IMR-90 (cell line): ENCODE data around the gene EXOC6B. TPM values are rescaled to one million over a fixed set of nuclear protein-coding genes. Genes with fewer than 3 reads are reported as not detected.

Source experiments
- ATAC-seq: fragments of 200-7000 bp; cut with Tn5 transposase; 2 replicates; pipeline ENCODE4 v1.9.1; 2020; ENCODE audit warnings: low read depth, mild to moderate bottlenecking, moderate library complexity
- BruUV-seq: library from RNA; stranded (reverse); fragments of 400-500 nt; replicated peaks from 2 replicates; lab custom pipeline; 2021; lab: Mats Ljungman, UMichigan
- CTCF ChIA-PET: fragments of 300-600 bp; formaldehyde crosslinking; extraction: SDS; loops from one replicate; lab custom pipeline; 2021; ENCODE audit warnings: antibody characterized with exemption; lab: Yijun Ruan, JAX
- POLR2A ChIA-PET: fragments of 300-600 bp; sonication (Branson Sonifier 250); formaldehyde crosslinking; loops from one replicate; lab custom pipeline; 2022; ENCODE audit warnings: antibody characterized with exemption; ENCODE audit not compliant: unreplicated experiment; lab: Charles Lee
- DNase-seq: peaks from one replicate; pipeline ENCODE4 v3.0.0; 2013
- H2AFZ ChIP-seq: replicated peaks from 2 replicates; pipeline ENCODE3; 2013; ENCODE audit warnings: low read length, mild to moderate bottlenecking; ENCODE audit not compliant: poor library complexity
- H2AK5ac ChIP-seq: 2 replicates; pipeline ENCODE4 v1.6.1; 2013; ENCODE audit warnings: low read depth, low read length, inconsistent platforms
- H2AK9ac ChIP-seq: replicated peaks from 2 replicates; pipeline ENCODE3; 2013; ENCODE audit warnings: mild to moderate bottlenecking, low read depth, low read length, moderate library complexity; ENCODE audit not compliant: poor library complexity
- H2BK120ac ChIP-seq: 2 replicates; pipeline ENCODE4 v1.6.1; 2013; ENCODE audit warnings: low read depth, low read length, inconsistent platforms
- H2BK15ac ChIP-seq: 3 replicates; pipeline ENCODE4 v1.6.1; 2013; ENCODE audit warnings: low read depth, low read length, inconsistent platforms
- H2BK20ac ChIP-seq: 2 replicates; pipeline ENCODE4 v1.6.1; 2013; ENCODE audit warnings: low read depth, mild to moderate bottlenecking, inconsistent platforms, low read length, moderate library complexity
- H2BK5ac ChIP-seq: 2 replicates; pipeline ENCODE4 v1.6.1; 2013; ENCODE audit warnings: mild to moderate bottlenecking, low read depth, low read length, inconsistent platforms; ENCODE audit not compliant: poor library complexity, severe bottlenecking
- H3K14ac ChIP-seq: replicated peaks from 2 replicates; pipeline ENCODE4 v1.6.1; 2013; ENCODE audit warnings: low read depth, low read length, inconsistent platforms
- H3K18ac ChIP-seq: 2 replicates; pipeline ENCODE4 v1.6.1; 2013; ENCODE audit warnings: low read depth, low read length, control low read depth
- H3K23ac ChIP-seq: 2 replicates; pipeline ENCODE4 v1.6.1; 2013; ENCODE audit warnings: low read depth, low read length, inconsistent platforms
- H3K27ac ChIP-seq: 2 replicates; pipeline ENCODE4 v1.5.1; 2013; ENCODE audit warnings: mild to moderate bottlenecking, control low read depth, low read length; ENCODE audit not compliant: insufficient read depth
- H3K27me3 ChIP-seq: 2 replicates; pipeline ENCODE4 v1.6.1; 2013; ENCODE audit warnings: low read length; ENCODE audit not compliant: control insufficient read depth, insufficient read depth
- H3K36me3 ChIP-seq: 2 replicates; pipeline ENCODE4 v1.6.1; 2013; ENCODE audit warnings: low read length, mixed read lengths; ENCODE audit not compliant: control insufficient read depth, insufficient read depth
- H3K4ac ChIP-seq: 2 replicates; pipeline ENCODE4 v1.6.1; 2013; ENCODE audit warnings: low read depth, low read length, inconsistent platforms
- H3K4me1 ChIP-seq: 2 replicates; pipeline ENCODE4 v1.6.1; 2013; ENCODE audit warnings: low read length, mixed read lengths; ENCODE audit not compliant: control insufficient read depth, insufficient read depth
- H3K4me2 ChIP-seq: 2 replicates; pipeline ENCODE4 v1.6.1; 2013; ENCODE audit warnings: low read depth, mild to moderate bottlenecking, control low read depth, low read length, moderate library complexity
- H3K4me3 ChIP-seq: 2 replicates; pipeline ENCODE4 v1.5.1; 2013; ENCODE audit warnings: low read depth, mild to moderate bottlenecking, control low read depth, low read length, moderate library complexity; ENCODE audit not compliant: insufficient read depth
- H3K56ac ChIP-seq: 2 replicates; pipeline ENCODE4 v1.6.1; 2013; ENCODE audit warnings: low read length, inconsistent platforms; ENCODE audit not compliant: insufficient read depth; ENCODE audit errors: extremely low read depth
- H3K79me1 ChIP-seq, 2 experiments: 2 replicates each; pipeline ENCODE4 v1.6.1; 2013; ENCODE audit warnings: low read length in 2 of 2, inconsistent platforms in 1 of 2, low read depth in 1 of 2
- H3K9ac ChIP-seq: 2 replicates; pipeline ENCODE4 v1.6.1; 2013; ENCODE audit warnings: low read depth, low read length, control low read depth
- H3K9me1 ChIP-seq: 2 replicates; pipeline ENCODE4 v1.6.1; 2013; ENCODE audit warnings: low read length, inconsistent platforms; ENCODE audit not compliant: insufficient read depth
- H3K9me3 ChIP-seq: 2 replicates; pipeline ENCODE4 v1.6.1; 2013; ENCODE audit warnings: low read length; ENCODE audit not compliant: control insufficient read depth, insufficient read depth
- H4K20me1 ChIP-seq: 2 replicates; pipeline ENCODE4 v1.6.1; 2013; ENCODE audit warnings: low read length, inconsistent platforms; ENCODE audit not compliant: insufficient read depth
- H4K5ac ChIP-seq: 2 replicates; pipeline ENCODE4 v1.6.1; 2013; ENCODE audit warnings: mild to moderate bottlenecking, low read depth, low read length, control low read depth
- H4K8ac ChIP-seq, 2 experiments: 2 replicates each; pipeline ENCODE4 v1.6.1; 2013; ENCODE audit warnings: low read depth in 2 of 2, low read length in 2 of 2, control low read depth in 1 of 2, inconsistent platforms in 1 of 2
- H4K91ac ChIP-seq: 2 replicates; pipeline ENCODE4 v1.6.1; 2013; ENCODE audit warnings: low read depth, low read length, inconsistent platforms; ENCODE audit not compliant: insufficient read depth
- BHLHE40 ChIP-seq: fragments of 150-350 bp; IDR thresholded peaks from 2 replicates; pipeline ENCODE4 v1.6.1; 2016; ENCODE audit warnings: mild to moderate bottlenecking, low read depth, low read length
- CHD1 ChIP-seq: IDR thresholded peaks from 2 replicates; pipeline ENCODE4 v1.6.1; 2012; ENCODE audit warnings: low read depth, low read length, improper control_type of control experiment
- MXI1 ChIP-seq: IDR thresholded peaks from 2 replicates; pipeline ENCODE4 v1.6.1; 2012; ENCODE audit warnings: low read depth, mild to moderate bottlenecking, low read length, moderate library complexity, borderline replicate concordance
- NFE2L2 ChIP-seq: fragments of 150-350 bp; IDR thresholded peaks from 2 replicates; pipeline ENCODE4 v1.6.1; 2016; ENCODE audit warnings: low read depth, mild to moderate bottlenecking, low read length
- POLR2A ChIP-seq: IDR thresholded peaks from 2 replicates; pipeline ENCODE4 v1.6.1; 2012; ENCODE audit warnings: mild to moderate bottlenecking, low read depth, low read length
- SMC3 ChIP-seq: fragments of 150-350 bp; IDR thresholded peaks from 2 replicates; pipeline ENCODE4 v1.6.1; 2016; ENCODE audit warnings: low read depth, mild to moderate bottlenecking, antibody characterized with exemption, low read length, moderate library complexity
- USF2 ChIP-seq: fragments of 150-350 bp; IDR thresholded peaks from 2 replicates; pipeline ENCODE4 v1.6.1; 2017; ENCODE audit warnings: mild to moderate bottlenecking, antibody characterized with exemption, low read length, low read depth
- WGBS, 2 experiments: methylation state at CpG; one replicate each; pipeline versions ENCODE4 v1.1.5 to v1.1.7; 2013; ENCODE audit warnings: missing lambda C conversion rate in 2 of 2; ENCODE audit not compliant: insufficient read length in 1 of 2; ENCODE audit errors: extremely low coverage in 2 of 2; 5-methylcytosine and 5-hydroxymethylcytosine counted together
- dilution Hi-C: fragments of 300-500 bp; cut with HindIII; formaldehyde crosslinking; loops from one replicate; pipeline ENCODE4 v1.14.3; 2018; ENCODE audit warnings: low sequenced_read_pairs; ENCODE audit not compliant: unreplicated experiment
- in situ Hi-C: fragments of 300-500 bp; cut with MboI; formaldehyde crosslinking; loops from 3 replicates; pipeline ENCODE4 v1.14.3; 2019; ENCODE audit warnings: low sequenced_read_pairs, inconsistent platforms, mixed read lengths
- intact Hi-C: fragments of 100-400 bp; cut with micrococcal nuclease; formaldehyde crosslinking; loops from 2 replicates; pipeline ENCODE4 v1.10.0; 2022
- polyA plus RNA-seq, 3 experiments: library from polyadenylated mRNA; depleted of rRNA; stranded (reverse); fragments of >200 nt; gene quantifications; 2 replicates each; pipeline ENCODE4 v1.2.3, GENCODE V29; 2012; ENCODE audit warnings: low replicate concordance in 1 of 3
- total RNA-seq: library from RNA; depleted of rRNA; stranded (reverse); fragments of >200 nt; gene quantifications from 2 replicates; pipeline ENCODE4 v1.2.3, GENCODE V29; 2012

Gene EXOC6B
- total and polyA plus RNA-seq, 2 of the 4 experiments (the other 2 are of a cell fraction): 10.2 to 29.4 TPM

- Histone ChIP-seq H3K4me2 (no peak overlapping the region), H3K27me3 (peaks cover 26% of the 10 kb centered on the region), H3K9me3 (no peaks in the 10 kb centered on the region), H2AK5ac (no peak overlapping the region), H3K79me1 (no peaks in the 10 kb centered on the region), H4K5ac (no peak overlapping the region), H3K56ac (no peak overlapping the region), H2BK20ac (no peak overlapping the region), H3K14ac (no peak overlapping the region), H2AFZ (no peak overlapping the region), H4K20me1 (no peaks in the 10 kb centered on the region), H3K9ac (no peak overlapping the region), H3K27ac (no peak overlapping the region), H3K4ac (no peak overlapping the region), H3K4me3 (no peak overlapping the region), H3K9me1 (no peaks in the 10 kb centered on the region), H3K18ac (no peak overlapping the region), H3K4me1 (0 out of 2 replicates have a peak, but pooled peaks cover 1% of the 10 kb centered on the region), H3K23ac (no peak overlapping the region), H2BK120ac (no peak overlapping the region), H2BK5ac (no peak overlapping the region), H3K36me3 (no peaks in the 10 kb centered on the region), H4K91ac (no peak overlapping the region), H2AK9ac (no peak overlapping the region), H2BK15ac (no peak overlapping the region), H4K8ac (no peak overlapping the region)
- POLR2A ChIA-PET: no interaction called here
- CTCF ChIA-PET: no interaction called here
- DNase-seq: no peak
- dilution Hi-C loops: no loop called here
- intact Hi-C loops: no loop called here
- TF ChIP-seq NFE2L2: no peak
- no peak for TF ChIP-seq CHD1
- no peak for TF ChIP-seq BHLHE40
- no peak for TF ChIP-seq USF2
- no peak for TF ChIP-seq POLR2A
- TF ChIP-seq MXI1: no peak
- no peak for TF ChIP-seq SMC3
- in situ Hi-C loops: no loop called here
- ATAC-seq: no peak
- WGBS, 2 experiments: 92% methylated on average over 8 of the region's 24 CpGs; no CpG with 5 or more reads in 1 of the 2 experiments
- BruUV-seq: no TSS peak
These were observed 697.6 kb downstream of the EXOC6B start for GRCh38 chr2:72128059-72128842.
